AG09319 (cell line): ENCODE measurements around the gene PDC.

ENCODE experiments used
- DNase-seq: peaks from one replicate; pipeline ENCODE4 v3.0.0-alpha.2; 2010; ENCODE audit warnings: low read depth; ENCODE audit errors: extremely low read depth
- CTCF ChIP-seq: IDR thresholded peaks from 2 replicates; pipeline ENCODE4 v1.5.1; 2011; ENCODE audit warnings: low read depth, mild to moderate bottlenecking, inconsistent platforms, low read length, moderate library complexity

Gene PDC

GRCh38 chr1:186483561-186483960, 22.6 kb upstream of the PDC start:
- no peak for DNase-seq
- TF ChIP-seq CTCF, result no peak

GRCh38 chr1:186482661-186483255, 21.8 kb upstream of the PDC start:
- TF ChIP-seq CTCF, result peak; percentile 97
- DNase-seq, result peak; percentile 28

- DNase-seq, result no peak
- TF ChIP-seq CTCF, result no peak
Measured at GRCh38 chr1:186481303-186481888, 20.5 kb upstream of the PDC start.

GRCh38 chr1:186479162-186479561, 18.2 kb upstream of the PDC start:
- no peak for DNase-seq
- TF ChIP-seq CTCF, result no peak

GRCh38 chr1:186476264-186477040, 15.5 kb upstream of the PDC start:
- DNase-seq, result no peak

GRCh38 chr1:186474208-186474607, 13.3 kb upstream of the PDC start:
- TF ChIP-seq CTCF, result no peak
- DNase-seq, result peak; percentile 29

More at GRCh38 chr1:186476264-186477040, 15.5 kb upstream of the PDC start:
- no peak for TF ChIP-seq CTCF

GRCh38 chr1:186473047-186473446, 12.1 kb upstream of the PDC start:
- no peak for TF ChIP-seq CTCF
- no peak for DNase-seq
